GM03348 (cell line): ENCODE data around the gene MUC5B.

Source experiments
- DNase-seq: peaks from one replicate; pipeline ENCODE4 v3.0.0; 2012; ENCODE audit warnings: low spot score

The MUC5B gene

DNA sequence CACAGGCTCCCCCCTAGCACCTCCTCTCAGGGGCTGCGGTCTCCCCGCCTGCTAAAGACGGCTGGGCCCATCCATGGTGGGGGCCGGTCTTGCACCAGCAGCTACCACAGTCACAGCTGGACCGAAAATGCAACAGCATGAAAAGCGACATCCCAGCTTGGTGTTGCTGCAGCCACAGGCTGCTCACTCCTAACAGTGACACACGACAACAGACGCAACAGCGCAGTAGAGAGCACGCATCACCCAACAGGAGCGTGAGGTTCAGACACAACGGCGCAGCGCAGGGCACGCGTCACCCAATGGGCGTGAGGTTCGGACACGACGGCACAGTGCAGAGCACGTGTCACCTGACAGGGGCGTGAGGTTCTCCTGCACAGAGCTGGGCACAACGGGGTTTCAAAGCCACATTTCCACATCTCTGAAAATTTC, 62.5 kb downstream of the MUC5B start:
- DNase-seq, result no peak

DNA sequence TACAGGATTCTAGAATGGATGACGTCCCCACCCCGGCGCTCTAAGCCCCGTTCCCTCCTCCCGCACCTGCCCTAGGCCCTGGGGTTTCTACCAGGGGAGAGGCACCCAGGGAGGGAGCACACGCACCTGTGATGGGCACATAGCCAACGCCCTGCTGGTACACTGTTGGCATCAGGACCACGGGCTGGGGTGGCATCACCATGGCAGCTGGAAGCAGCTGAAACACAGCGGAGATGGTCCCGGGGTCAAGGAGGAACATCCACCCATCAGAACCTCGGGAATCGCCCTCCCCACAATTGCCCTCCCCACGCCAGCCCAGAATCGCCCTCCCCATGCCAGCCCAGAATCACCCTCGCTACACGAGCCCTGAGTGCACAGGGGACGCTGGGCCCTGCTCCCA, 63.0 kb downstream of the MUC5B start:
- no peak for DNase-seq

DNA sequence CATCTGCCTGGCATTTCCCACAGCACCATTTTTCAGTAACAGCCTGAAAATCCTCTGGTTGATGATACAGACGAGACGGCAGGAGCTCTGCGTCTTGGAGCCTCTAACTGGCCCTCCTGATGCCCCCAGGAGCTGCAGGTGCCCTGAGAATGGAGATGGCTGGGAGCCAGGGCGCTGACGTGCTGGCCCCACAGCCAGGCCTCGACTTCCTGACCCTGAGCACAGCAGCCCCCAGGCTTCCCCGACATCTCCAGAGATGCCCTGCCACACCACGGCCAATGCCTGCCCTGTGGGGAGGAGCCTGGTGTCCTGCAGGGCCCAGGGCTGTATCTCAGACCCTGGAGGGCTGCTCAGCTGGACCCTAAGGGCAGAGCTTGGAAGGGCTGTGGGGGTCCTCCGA, 65.1 kb downstream of the MUC5B start:
- DNase-seq, result no peak

DNA sequence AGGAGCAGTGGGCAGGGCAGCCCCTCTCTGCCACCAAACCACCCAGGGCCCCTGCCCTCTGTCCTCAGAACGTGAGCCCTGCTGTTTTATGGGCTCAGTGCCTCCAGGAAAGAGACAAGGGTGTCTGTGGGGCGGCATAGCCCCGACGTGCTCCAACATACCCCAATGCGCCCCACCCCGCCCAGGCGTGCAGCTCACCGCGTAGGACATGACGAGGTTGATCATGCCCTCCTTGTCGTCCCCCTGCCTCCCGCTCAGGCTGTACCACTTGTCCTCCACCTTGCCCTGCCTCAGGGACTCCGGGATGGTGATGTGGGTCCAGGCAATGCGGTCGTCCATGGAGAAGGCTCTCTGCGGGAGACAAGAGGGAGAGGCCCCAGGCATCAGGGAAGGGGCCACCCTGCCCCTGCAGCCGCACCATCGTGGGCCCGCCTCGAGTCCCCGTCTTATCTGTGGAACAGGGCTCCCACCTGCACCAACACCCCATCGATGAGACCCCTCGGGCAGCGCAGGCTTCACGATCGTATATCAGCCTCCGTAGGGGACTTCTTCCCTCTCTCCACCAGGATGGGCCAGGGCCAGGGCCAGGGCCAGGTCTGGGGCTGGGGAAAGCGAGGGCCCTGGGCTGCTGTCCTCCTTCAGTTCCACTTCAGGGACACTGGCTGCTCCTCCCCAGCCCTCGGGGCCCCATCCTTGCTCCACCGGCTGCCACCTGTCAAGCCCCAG, 65.7 kb downstream of the MUC5B start:
- no peak for DNase-seq

DNA sequence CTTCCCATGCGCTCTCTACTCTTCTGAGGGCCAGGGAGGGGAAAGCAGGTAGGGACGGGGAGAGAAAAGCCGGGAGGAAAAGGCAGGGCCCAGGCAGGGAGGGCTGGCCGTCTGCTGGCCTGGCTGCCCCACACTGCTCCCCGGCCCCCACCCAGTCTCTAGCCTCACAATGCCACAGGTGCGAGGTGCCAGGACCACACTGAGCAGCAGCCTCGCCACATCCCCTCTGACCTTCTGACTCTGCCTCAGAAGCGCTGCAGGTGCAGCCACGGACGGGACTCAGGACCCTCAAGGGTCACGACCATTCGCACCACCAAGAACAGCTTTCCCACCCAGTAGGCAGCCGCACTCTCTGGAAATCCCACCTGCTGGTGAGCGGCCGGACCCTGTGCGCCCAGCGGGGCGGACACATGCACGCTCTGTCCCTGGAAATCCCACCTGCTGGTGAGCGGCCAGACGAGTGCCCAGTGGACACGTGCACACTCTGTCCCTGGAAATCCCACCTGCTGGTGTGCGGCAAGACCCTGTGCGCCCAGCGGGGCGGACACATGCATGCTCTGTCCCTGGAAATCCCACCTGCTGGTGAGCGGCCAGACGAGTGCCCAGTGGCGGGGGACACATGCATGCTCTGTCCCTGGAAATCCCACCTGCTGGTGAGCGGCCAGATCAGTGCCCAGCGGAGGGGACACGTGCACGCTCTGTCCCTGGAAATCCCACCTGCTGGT, 66.5 kb downstream of the MUC5B start:
- DNase-seq, result no peak

DNA sequence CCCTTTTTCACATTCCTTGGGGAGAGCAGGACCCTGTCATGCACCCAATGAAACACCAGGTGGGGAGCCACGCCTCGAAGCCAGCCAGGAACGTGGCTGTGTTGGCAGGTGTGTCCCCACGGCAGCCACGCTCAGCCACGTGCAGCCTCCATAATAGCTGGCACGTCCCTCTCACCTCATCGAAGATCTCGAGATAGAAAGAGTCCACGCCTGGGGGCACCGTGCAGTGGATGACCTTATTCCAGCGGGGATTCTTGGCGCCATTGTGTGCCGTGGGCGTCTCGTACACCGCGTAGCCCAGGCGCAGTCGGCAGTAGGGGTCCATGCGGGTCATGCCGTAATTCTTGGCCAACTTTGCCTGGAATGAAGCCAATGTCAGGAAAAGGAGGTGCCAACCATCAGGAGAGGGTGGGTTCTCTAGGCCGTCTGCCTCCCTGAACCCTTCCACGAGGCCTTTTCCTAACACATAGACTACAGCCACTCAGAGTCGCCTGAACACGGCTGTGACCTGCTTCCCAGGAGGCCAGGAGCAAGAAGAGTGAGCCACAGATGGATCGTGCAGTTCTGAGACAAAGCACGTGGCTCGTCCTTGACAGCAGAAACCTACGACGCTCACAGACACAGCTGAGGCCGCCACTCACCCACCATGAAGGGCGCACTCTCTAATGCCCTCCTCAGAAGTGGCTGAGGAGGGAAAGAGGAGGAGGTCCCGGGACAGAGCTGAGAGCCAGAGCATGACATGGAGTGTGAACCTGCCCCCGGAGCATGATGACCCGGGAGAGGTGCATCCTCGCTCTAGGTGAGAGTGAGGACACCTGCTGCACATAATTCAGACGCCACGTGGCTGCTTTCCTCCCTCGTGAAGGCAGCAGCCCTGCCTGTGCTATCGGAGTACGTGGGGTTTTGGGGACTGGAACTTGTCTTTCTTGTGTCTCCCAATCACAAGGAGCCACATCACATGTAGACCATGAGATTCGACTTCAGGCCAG, 67.5 kb downstream of the MUC5B start:
- no peak for DNase-seq

DNA sequence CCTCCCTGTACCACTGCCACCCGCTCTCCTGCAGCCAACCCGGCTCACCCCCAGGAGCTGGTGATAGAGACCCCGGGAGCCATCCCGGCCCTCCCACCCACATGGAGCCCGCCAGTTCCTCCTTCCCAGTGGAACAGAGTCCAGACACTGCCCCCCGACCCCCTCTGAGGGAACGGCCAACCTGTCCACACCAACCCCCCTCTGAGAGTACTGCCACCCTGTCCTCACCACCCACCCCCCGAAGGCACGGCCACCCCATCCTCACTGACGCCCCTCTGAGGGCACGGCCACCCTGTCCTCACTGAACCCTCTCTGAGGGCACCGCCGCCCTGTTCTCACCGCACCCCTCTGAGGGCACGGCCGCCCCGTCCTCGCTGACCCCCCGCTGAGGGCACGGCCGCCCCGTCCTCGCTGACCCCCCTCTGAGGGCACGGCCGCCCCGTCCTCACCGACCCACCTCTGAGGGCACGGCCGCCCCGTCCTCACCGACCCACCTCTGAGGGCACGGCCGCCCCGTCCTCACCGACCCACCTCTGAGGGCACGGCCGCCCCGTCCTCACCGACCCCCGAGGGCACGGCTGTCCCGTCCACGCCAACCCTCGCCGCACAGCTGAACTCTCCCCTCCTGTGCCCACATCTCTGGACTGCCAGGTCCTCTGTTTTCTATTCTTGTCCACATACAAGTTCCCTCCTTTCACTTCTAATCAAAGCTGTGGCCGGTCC, 68.6 kb downstream of the MUC5B start:
- DNase-seq, result no peak

DNA sequence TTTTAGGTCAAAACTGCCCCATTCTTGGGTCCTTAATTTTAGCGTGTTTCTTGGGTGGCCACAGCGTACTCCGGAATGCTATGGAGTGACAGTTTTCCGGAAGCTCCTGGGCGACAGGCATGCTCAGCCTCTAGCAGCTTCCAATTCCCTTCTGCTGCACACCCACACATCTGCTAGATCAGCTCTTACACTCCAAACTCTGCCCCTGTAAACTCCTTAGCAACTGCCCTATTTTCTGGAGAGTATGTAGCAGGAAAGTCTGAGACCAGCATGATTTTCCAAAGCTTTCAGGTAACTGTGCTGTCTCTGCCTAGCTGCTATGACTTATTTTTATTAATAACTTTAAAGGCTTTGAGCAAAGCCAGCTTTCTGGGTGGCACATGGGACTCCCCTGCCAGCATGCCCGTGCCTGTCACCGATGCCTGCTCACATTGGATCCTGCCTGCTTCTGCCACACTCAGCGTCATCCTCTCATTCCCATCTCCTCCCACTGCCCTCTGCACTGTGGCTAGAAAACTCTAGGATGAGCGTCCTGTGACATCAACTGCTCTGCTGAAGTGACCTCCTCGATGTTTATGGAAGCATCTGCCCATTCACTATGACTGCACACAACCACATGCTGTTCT, 69.3 kb downstream of the MUC5B start:
- no peak for DNase-seq

DNA sequence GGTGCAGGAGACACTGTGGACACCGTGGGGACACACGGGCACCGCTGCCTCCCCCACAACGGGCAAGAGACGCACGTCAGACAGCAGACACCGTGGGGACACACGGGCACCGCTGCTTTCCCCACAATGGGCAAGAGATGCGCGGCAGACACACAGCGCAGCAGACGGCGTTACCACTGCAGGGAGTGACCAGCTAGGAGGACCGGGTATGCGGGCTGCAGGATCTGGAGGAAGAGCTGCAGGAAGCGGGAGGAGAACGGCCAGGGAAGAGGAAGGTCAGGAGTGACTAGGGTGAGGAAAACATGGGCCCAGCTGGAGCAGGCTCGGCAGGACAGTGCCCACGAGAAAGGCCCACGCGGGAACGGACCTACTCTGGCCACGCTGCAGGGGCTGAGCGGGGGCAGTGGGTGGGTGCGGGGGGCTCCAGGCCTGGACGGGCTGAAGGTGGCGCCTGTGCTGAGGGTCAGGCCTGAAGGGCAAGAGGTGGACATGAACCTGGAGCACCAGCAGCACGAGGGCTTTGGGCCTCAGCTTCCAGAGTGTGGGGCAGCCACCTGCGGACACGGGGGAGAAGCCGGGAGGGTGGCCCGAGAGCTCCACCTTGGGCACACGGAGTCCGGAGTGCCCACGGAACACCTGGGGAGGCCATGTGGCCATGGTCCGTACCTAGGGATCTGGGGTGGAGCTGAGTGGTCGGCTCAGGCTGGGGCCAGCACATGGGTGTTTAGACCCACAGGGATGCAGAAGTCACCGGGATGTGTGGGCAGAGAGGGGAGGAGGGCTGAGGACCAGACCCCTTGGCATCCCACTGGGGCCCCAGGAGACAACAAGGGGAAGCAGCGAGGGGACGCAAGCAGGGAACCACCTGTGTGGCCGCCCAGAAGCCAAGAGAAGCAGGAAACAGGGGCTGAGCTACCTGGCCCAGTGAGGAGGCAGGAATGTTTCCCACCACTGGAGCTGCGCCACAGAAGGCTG, 70.1 kb downstream of the MUC5B start:
- no peak for DNase-seq

DNA sequence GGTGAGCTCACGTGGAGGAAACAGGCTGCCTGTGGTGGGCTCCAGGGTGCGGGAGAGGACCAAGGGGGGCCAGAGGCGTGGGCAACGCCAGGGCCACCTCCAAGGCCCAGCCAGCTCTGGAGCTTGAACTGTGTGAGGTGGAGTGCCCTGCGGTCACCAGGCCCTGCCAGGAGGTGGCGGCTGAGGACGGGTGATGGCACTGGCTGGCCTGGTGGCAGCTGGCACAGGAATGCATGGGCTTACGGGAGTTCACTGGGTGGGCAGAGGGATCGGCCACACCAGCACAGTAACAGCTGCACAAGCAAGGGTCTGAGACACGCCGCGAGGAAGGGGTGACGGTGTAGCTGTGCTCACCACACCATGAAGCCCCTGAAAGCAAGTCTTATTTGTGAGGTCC, 70.8 kb downstream of the MUC5B start:
- no peak for DNase-seq

DNA sequence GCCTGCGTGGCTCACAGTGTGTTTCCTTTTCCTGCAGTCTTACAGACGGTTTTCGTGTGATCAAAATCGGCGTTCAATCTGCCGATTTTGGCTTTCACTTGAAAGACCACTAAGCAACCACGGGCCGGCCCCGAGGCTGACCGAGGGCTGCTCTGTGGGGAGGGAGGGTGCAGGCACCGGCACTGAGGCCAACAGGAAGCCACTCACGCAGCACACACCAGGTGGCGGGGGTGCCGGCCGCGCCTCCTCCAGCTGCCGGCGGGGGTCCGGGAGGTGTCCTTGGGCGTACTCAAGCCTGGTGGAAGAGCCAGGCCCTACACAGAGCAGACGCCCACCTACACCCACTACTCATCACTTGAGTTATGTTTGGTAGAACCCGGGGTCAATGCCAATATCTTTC, 72.2 kb downstream of the MUC5B start:
- no peak for DNase-seq

DNA sequence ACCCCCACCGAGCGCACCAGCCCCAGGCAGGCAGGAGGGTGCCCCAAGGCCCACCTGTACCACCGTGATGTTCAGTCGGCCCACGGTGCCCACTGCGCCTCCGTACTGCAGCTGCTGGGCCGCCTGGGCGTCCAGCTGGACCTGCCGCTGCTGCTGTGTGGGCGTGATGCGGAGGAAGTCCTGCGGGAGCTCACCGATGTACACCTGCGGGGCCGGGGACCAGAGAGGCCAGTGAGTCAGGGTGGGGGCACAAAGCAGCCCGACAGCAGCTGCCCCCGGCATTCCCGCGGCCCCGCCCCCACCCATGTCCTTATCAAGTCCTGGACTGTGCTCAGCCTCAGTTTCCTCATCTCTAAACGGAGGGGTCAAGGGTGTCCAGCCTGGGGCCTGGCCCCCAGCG, 72.7 kb downstream of the MUC5B start:
- DNase-seq, result no peak

DNA sequence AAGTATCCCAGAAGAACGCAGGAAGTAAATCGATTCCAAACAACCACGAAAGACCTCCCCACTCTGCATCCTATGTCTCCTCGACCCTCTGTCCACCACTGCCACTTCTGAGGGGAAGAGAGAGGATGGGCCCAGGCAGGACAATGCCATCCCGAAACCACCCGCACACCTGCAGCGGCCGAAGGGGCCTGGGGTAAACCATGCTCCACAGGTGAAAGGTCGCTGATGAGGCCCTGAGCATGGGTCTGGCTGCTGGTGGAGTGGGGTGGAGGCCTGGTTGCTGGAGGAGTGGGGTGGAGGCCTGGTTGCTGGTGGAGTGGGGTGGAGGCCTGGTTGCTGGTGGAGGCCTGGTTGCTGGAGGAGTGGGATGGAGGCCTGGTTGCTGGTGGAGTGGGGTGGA, 73.4 kb downstream of the MUC5B start:
- DNase-seq, result no peak

DNA sequence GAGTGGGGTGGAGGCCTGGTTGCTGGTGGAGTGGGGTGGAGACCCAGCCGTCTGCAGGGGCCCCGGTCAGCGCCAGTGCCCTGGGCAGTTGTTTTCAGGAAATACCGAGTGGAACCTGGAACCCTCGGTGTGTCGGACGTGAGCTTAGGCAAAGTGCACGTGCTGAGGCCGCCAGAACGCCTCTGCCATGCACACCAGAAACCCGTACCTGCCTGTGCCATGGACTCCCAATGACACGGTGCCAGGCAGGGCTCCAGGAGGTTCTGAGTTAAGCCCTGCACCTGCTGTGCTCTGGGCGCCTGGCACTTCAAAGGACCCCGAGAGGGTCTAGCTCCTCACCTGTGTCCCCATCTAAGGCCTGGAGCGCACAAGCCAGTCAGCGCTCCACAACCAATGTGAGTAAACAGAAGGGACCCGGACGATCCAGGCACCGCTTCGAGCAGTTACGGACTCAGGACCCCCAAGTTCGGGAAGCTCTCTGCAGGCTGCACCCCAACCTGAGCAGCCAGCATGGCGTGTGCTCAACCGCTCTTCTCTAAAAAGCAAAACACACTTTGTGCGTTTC, 74.2 kb downstream of the MUC5B start:
- DNase-seq, result no peak

DNA sequence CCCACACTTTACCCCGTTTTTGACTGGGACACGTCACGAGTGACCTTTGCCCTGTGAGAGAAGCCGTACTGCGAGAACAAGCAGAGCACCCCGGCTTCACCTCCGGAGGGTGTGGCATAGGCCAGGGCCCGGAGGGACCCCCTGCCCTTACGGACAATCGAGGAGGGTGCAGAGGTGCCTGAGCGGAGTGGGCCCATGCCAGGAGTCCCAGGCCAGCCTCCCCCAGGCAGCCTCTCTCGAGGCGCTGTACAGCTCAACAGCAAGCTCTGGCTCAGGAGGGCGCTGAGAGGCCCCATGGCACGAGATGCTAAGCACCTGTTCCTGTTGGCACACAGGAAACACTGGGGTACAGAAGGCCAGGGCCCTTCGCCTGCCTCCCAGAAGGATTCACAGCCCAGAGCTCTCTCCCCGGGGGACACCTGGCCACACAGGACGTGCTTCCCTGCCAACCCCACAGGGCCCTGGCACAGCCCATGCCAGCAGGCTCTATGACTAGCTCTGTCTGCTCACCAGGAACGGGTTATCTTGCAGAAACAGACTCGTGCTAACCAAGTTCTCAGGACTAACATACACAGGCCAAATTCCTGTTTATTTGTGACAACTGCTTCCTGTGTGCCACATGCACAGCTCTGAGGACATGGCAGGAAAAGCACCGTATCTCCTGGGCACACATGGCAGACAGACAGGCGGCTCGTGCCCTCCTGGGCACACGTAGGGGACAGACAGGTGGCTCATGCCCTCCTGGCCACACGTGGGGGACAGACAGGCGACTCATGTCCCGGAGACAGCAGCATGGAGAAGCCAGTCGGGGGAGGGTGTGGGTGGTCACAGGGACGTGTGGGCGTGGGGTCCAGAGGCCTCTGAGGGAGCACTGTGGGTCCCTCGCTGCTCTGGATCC, 75.0 kb downstream of the MUC5B start:
- DNase-seq, result no peak

DNA sequence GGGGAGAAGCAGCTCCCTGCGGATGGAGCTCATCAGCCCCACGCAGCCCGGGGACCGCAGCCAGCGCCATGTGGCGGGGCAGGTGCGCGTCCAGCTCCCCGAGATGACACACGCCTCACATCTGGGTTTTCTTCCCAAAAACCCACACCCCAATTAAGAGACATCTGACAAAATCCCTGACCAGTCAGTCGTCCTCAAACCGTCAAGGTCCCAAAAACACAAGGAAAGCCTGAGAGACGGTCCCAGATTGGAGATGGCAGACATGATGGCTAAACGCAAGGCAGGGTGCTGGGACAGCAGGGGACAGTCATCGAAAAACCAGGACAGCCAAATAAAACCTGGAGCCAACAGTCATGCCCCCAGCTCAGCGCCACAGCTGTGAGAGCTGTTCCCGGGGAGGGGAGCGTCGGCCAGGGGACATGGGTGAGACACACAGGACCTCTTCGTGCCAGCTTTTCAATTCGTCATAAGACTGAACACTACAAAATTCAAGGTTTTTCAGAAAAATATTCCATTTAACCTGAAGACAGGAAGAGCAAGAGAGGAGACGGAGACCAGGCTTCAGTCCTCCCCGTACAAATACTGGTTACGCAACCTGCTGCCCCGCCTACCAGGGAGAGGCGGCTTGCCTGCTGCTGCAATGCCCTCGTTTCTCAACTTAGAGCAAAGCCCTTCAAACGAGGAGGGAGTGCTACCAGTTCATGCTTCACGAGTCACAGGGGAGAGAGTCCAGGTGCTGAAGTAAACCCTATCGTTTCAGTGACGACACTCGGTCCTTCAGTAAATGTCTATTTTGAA, 76.0 kb downstream of the MUC5B start:
- peak; percentile 91 for DNase-seq

DNA sequence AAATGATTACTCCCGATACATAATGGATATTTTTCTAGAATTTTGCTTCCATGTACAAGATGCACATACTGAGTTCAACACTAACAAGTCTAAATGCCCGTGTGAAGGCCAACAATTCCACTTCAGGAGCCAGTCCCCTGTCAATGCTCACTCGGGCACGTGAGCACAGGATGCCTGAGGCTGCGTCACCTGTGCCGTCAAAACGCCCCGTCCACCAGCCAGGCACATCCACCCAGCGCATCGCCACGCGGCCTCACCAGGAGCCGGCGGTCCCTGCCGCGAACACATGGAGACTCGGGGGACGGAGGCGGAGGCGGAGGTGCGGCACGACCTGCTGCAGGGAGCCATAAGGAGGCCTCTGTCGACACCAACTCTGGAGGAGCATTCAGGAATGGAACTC, 76.8 kb downstream of the MUC5B start:
- DNase-seq, result no peak

DNA sequence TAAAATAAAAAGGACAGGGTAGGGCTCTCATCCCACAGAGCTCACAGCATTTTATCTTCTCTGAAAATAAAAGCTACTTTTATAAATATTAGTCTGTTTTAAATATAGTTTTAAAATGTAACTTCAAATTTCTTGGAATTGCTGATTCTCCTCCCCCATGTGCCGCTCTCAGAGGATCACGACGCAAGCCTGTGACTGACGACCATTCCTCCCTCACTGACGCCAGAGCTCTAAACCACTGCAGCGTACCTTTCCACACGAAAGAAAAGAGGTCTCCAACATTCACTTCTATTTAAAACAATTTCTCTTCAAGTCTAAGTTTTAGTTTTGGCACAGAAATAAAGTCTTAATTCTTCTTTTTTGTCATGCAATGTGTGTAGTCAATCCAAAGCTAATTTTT, 77.3 kb downstream of the MUC5B start:
- no peak for DNase-seq
